HTERT RPE-1 (cell line): ENCODE results near the gene EXOC3.

Experiments used
- in situ Hi-C: fragments of 300-500 bp; cut with MboI; formaldehyde crosslinking; loops from 4 replicates; pipeline ENCODE4 v1.14.3; 2020; ENCODE audit warnings: low sequenced_read_pairs

Gene EXOC3

GRCh38 chr5:424301-425110 is 18.5 kb upstream of the EXOC3 start:
- in situ Hi-C loops = no loop called here

- in situ Hi-C loops = no loop called here
These were observed 17.3 kb upstream of the EXOC3 start for GRCh38 chr5:425714-426113.

GRCh38 chr5:426392-426976 is 16.5 kb upstream of the EXOC3 start:
- in situ Hi-C loops = no loop called here

- in situ Hi-C loops = no loop called here
These were observed 15.4 kb upstream of the EXOC3 start for GRCh38 chr5:427415-428087.

GRCh38 chr5:428219-428618 is 14.8 kb upstream of the EXOC3 start:
- in situ Hi-C loops = no loop called here

GRCh38 chr5:428754-429452 is 14.1 kb upstream of the EXOC3 start:
- in situ Hi-C loops = no loop called here

GRCh38 chr5:429453-430188 is 13.4 kb upstream of the EXOC3 start:
- in situ Hi-C loops = no loop called here

- in situ Hi-C loops = no loop called here
These were observed 12.6 kb upstream of the EXOC3 start for GRCh38 chr5:430214-430925.

- in situ Hi-C loops = no loop called here
These were observed 11.8 kb upstream of the EXOC3 start for GRCh38 chr5:431001-431710.

GRCh38 chr5:431711-432050 is 11.3 kb upstream of the EXOC3 start:
- in situ Hi-C loops = no loop called here

GRCh38 chr5:432201-432927 is 10.6 kb upstream of the EXOC3 start:
- in situ Hi-C loops = no loop called here

- in situ Hi-C loops = no loop called here
These were observed 9.8 kb upstream of the EXOC3 start for GRCh38 chr5:432928-433791.

GRCh38 chr5:433836-434235 is 9.1 kb upstream of the EXOC3 start:
- in situ Hi-C loops = no loop called here

GRCh38 chr5:434443-435146 is 8.4 kb upstream of the EXOC3 start:
- in situ Hi-C loops = no loop called here

GRCh38 chr5:435156-435790 is 7.7 kb upstream of the EXOC3 start:
- in situ Hi-C loops = no loop called here

- in situ Hi-C loops = no loop called here
These were observed 6.9 kb upstream of the EXOC3 start for GRCh38 chr5:435961-436640.

- in situ Hi-C loops = no loop called here
These were observed 6.4 kb upstream of the EXOC3 start for GRCh38 chr5:436641-436975.
